ENCODE results near the gene SERPINB10.

The SERPINB10 gene

GRCh38 chr18:63907664-63908063 lies at the start of gene SERPINB10:
SERPINB10 (plus strand) TSS chr18:63907958; CDS start chr18:63915511, 7,553 bp downstream.
- DNase-seq: no peak

- DNase-seq: no peak
Measured at GRCh38 chr18:63858456-63858855, 49.3 kb upstream of the SERPINB10 start.

- no peak for DNase-seq
Measured at GRCh38 chr18:63859781-63860475, 47.8 kb upstream of the SERPINB10 start.

- DNase-seq: no peak
Measured at GRCh38 chr18:63860531-63860930, 47.2 kb upstream of the SERPINB10 start.

- DNase-seq: no peak
Measured at GRCh38 chr18:63867368-63868125, 40.2 kb upstream of the SERPINB10 start.

GRCh38 chr18:63868546-63868945 lies 39.2 kb upstream of the SERPINB10 start:
- no peak for DNase-seq

GRCh38 chr18:63869374-63869773 lies 38.4 kb upstream of the SERPINB10 start:
- DNase-seq: no peak

GRCh38 chr18:63869851-63870250 lies 37.9 kb upstream of the SERPINB10 start:
- DNase-seq: no peak

- no peak for DNase-seq
Measured at GRCh38 chr18:63871836-63872235, 35.9 kb upstream of the SERPINB10 start.

- no peak for DNase-seq
Measured at GRCh38 chr18:63872586-63872985, 35.2 kb upstream of the SERPINB10 start.

- no peak for DNase-seq
Measured at GRCh38 chr18:63878343-63878742, 29.4 kb upstream of the SERPINB10 start.

- no peak for DNase-seq
Measured at GRCh38 chr18:63878925-63879324, 28.8 kb upstream of the SERPINB10 start.

GRCh38 chr18:63879709-63880108 lies 28.0 kb upstream of the SERPINB10 start:
- no peak for DNase-seq

GRCh38 chr18:63881851-63882250 lies 25.9 kb upstream of the SERPINB10 start:
- no peak for DNase-seq

- DNase-seq: peak; percentile 76
Measured at GRCh38 chr18:63882333-63883141, 25.2 kb upstream of the SERPINB10 start.

GRCh38 chr18:63883617-63884016 lies 24.1 kb upstream of the SERPINB10 start:
- DNase-seq: no peak

- no peak for DNase-seq
Measured at GRCh38 chr18:63887424-63887823, 20.3 kb upstream of the SERPINB10 start, which contains the start of gene SERPINB2. SERPINB2 (plus strand) TSS chr18:63887705; CDS start chr18:63891445, 3,740 bp downstream.

- DNase-seq: no peak
Measured at GRCh38 chr18:63888470-63889190, 19.1 kb upstream of the SERPINB10 start.

GRCh38 chr18:63889626-63890025 lies 18.1 kb upstream of the SERPINB10 start:
- no peak for DNase-seq

GRCh38 chr18:63890237-63890949 lies 17.4 kb upstream of the SERPINB10 start:
- no peak for DNase-seq

GRCh38 chr18:63890950-63891304 lies 16.8 kb upstream of the SERPINB10 start:
- no peak for DNase-seq

- no peak for DNase-seq
Measured at GRCh38 chr18:63892566-63892965, 15.2 kb upstream of the SERPINB10 start.
